ENCODE data around the gene LIPC. TPM values are rescaled to one million over a fixed set of nuclear protein-coding genes. Genes with fewer than 3 reads are reported as not detected.

The LIPC gene
- total and polyA plus RNA-seq, 2 donors = 2.0 to 2.4 TPM

DNA sequence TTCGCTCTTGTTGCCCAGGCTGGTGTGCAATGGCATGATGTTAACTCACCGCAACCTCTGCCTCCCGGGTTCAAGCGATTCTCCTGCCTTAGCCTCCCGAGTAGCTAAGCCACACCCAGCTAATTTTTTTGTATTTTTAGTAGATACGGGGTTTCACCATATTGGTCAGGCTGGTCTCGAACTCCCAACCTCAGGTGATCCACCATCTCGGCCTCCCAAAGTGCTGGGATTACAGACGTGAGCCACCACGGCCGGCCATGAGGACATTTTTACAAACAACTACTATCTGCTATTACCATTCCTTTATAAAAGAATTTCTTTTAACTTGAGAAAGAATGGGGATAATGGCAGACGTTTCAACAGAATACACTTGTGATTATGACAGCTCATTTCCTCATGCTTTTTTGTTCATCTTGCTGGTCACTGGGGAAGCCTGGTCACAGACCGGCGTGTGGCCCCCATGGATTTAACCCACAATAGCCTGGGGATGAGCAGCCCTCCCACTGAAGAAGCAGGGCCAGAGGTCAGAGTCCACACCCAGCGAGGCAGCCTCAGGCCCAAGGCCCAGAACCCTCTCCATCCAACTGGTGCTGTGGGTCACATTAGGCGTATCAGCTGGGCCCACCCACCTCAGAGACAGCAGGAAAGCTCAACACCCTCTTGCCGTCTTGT, 112.0 kb downstream of the LIPC start:
- Histone ChIP-seq H3K36me3 (ENCODE audit: control insufficient read depth in 2 of 2, insufficient read depth in 2 of 2, low read length in 1 of 2) (peaks cover 0 to 3% of the 10 kb centered on the region in 2 donors), H3K9me3 (ENCODE audit: control insufficient read depth in 2 of 2, insufficient read depth in 1 of 2, low read length in 1 of 2) (no peaks in the 10 kb centered on the region), H3K4me3 (ENCODE audit: low read length in 2 of 2) (no peak overlapping the region), H3K27ac (ENCODE audit: low read depth in 1 of 2, low read length in 1 of 2) (no peak overlapping the region), H3K27me3 (ENCODE audit: control insufficient read depth in 2 of 2, insufficient read depth in 1 of 2, low read length in 1 of 2) (no peaks in the 10 kb centered on the region), H3K4me1 (ENCODE audit: control insufficient read depth in 2 of 2, insufficient read depth in 2 of 2, low read length in 2 of 2) (peaks cover 0 to 26% of the 10 kb centered on the region in 2 donors)
- 95% methylated on average over 17 of the region's 17 CpGs for WGBS
- DNase-seq (ENCODE audit: low read depth in 6 of 9, low spot score in 9 of 9) = no peak

DNA sequence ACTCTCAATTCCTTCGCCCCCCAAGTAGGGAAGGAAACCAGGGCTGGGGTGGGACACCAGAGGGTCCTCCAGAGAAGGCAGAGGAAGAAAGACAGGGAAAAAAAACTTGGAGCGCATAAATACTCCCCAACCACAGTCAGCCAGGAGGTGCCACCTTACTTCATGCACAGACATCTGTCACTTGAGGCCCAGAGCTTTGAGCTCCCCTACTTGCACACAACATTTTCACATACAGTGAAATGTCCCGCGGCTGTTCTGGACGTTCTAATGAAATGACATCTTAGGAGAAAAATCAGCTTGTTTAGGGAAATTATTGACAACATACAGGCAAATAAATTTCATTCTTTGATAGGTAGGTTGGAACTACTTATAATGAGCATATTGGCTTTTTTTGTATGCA, 113.0 kb downstream of the LIPC start:
- WGBS = 97% methylated on average over 5 of the region's 5 CpGs
- H3K27ac ChIP-seq (ENCODE audit: low read depth in 1 of 2, low read length in 1 of 2) = no peak overlapping the region
- no peak for DNase-seq (ENCODE audit: low read depth in 6 of 9, low spot score in 9 of 9)

DNA sequence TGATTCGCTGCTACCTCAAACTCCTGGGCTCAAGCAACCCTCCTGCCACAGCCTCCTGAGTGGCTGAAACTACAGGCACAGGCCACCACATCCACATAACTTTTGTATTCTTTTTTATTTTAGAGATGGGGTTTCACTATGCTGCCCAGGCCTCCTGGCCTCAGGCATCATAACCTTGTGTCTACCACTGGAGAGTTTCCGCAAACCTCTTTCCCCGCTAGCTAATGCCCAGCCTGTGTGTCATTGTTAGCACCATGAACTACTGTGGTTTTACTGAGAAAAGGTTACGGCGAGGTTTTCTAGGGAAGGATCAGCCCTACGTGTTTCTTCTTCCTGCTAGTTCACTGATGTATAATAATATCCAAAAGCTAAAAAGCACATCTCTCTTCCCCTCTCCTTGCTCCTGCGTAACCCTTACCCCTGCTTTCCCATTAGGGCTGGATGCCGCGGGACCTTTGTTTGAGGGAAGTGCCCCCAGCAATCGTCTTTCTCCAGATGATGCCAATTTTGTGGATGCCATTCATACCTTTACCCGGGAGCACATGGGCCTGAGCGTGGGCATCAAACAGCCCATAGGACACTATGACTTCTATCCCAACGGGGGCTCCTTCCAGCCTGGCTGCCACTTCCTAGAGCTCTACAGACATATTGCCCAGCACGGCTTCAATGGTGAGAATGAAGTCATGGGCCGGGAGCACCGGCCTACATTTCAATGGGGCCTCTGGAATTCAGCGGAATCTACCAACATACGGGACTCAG, 113.7 kb downstream of the LIPC start:
- Histone ChIP-seq H3K27me3 (ENCODE audit: control insufficient read depth in 2 of 2, insufficient read depth in 1 of 2, low read length in 1 of 2) (no peaks in the 10 kb centered on the region), H3K4me3 (ENCODE audit: low read length in 2 of 2) (no peak overlapping the region), H3K9me3 (ENCODE audit: control insufficient read depth in 2 of 2, insufficient read depth in 1 of 2, low read length in 1 of 2) (no peaks in the 10 kb centered on the region), H3K4me1 (ENCODE audit: control insufficient read depth in 2 of 2, insufficient read depth in 2 of 2, low read length in 2 of 2) (peaks cover 0 to 33% of the 10 kb centered on the region in 2 donors), H3K36me3 (ENCODE audit: control insufficient read depth in 2 of 2, insufficient read depth in 2 of 2, low read length in 1 of 2) (peaks cover 0 to 3% of the 10 kb centered on the region in 2 donors), H3K27ac (ENCODE audit: low read depth in 1 of 2, low read length in 1 of 2) (no peak overlapping the region)
- WGBS = 88% methylated on average over 18 of the region's 18 CpGs
- DNase-seq (ENCODE audit: low read depth in 6 of 9, low spot score in 9 of 9) = no peak

More for the DNA sequence above, 113.0 kb downstream of the LIPC start:
- Histone ChIP-seq H3K9me3 (ENCODE audit: control insufficient read depth in 2 of 2, insufficient read depth in 1 of 2, low read length in 1 of 2) (no peaks in the 10 kb centered on the region), H3K27me3 (ENCODE audit: control insufficient read depth in 2 of 2, insufficient read depth in 1 of 2, low read length in 1 of 2) (no peaks in the 10 kb centered on the region), H3K4me1 (ENCODE audit: control insufficient read depth in 2 of 2, insufficient read depth in 2 of 2, low read length in 2 of 2) (peaks cover 0 to 26% of the 10 kb centered on the region in 2 donors), H3K4me3 (ENCODE audit: low read length in 2 of 2) (no peak overlapping the region), H3K36me3 (ENCODE audit: control insufficient read depth in 2 of 2, insufficient read depth in 2 of 2, low read length in 1 of 2) (peaks cover 0 to 3% of the 10 kb centered on the region in 2 donors)

DNA sequence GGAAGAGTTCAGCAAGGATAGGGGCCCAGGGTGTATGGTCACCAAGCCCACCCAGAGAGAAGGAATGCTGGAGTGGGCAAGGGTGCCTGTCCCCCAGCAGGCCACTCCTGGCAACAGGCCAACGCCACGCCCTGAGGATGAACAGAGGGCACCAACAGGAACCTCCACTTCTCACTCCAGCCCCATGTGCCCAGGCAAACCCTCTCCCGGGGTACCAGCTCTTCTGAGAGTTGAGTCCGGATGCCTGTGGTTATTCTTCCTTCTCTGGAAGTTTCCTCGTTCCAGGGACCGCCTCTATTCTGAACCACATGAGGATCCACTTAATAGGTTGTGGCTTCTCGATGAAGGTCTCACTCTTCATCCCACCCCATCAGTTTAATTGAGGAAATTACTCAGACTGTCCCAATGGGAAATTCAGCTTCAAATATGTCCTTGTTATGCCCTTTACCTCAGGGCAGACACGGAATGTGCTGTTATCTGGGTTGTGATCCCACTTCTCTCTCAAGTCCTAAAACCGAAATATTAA, 114.3 kb downstream of the LIPC start:
- no peak overlapping the region for H3K27ac ChIP-seq (ENCODE audit: low read depth in 1 of 2, low read length in 1 of 2)
- WGBS = 96% methylated on average over 9 of the region's 9 CpGs
- peaks cover 0 to 3% of the 10 kb centered on the region in 2 donors for H3K36me3 ChIP-seq (ENCODE audit: control insufficient read depth in 2 of 2, insufficient read depth in 2 of 2, low read length in 1 of 2)
- H3K4me1 ChIP-seq (ENCODE audit: control insufficient read depth in 2 of 2, insufficient read depth in 2 of 2, low read length in 2 of 2) = peaks cover 3 to 38% of the 10 kb centered on the region in 2 donors
- H3K4me3 ChIP-seq (ENCODE audit: low read length in 2 of 2) = no peak overlapping the region
- no peaks in the 10 kb centered on the region for H3K9me3 ChIP-seq (ENCODE audit: control insufficient read depth in 2 of 2, insufficient read depth in 1 of 2, low read length in 1 of 2)
- no peak for DNase-seq (ENCODE audit: low read depth in 6 of 9, low spot score in 9 of 9)
- no peaks in the 10 kb centered on the region for H3K27me3 ChIP-seq (ENCODE audit: control insufficient read depth in 2 of 2, insufficient read depth in 1 of 2, low read length in 1 of 2)

DNA sequence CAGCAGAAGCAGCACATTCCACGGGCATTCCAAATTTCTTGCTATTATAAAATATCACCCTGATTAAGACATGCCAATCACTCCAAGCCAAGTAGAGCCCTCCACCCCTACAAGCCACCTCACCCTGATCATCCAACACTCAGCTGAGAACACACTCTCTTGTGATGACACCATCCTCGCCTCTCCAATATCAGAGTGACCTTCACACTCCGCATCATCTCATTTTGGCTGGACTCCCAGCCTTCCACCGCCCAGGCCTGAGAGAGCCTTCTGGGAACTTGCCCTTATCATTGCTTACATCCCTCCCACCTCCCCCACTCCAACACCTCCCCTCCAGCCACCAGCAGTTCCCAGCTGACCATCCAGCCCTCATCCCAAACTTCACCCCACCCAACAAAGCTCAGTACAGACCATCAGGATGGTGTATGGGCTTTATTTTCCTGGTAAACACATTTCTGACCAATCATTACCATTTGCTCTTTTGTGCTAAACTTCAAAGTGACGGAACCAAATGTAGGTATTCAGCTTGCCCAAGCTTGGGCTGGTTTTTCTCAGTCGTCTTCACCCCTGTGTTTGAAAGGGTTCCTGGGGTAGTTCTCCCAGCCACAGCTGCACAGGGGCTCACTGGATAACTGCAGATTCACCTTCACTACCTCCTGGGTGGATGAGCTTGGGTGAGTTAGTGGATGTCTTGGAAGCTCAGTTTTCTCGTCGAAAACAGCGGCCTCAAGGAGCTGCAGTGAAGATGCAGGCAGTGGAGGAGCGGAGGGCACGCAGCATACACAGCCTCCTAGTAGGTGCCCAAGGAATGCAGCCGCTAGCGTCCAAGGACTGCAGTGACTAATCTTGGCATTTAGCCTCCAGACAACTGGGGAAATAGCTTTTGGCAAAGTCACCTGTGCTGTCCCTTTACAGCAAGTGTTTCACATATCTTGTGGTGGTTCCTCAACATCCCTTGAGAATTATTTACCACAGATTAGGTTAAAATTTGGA, 115.1 kb downstream of the LIPC start:
- no peak overlapping the region for H3K27ac ChIP-seq (ENCODE audit: low read depth in 1 of 2, low read length in 1 of 2)
- WGBS = 97% methylated on average over 13 of the region's 13 CpGs
- H3K27me3 ChIP-seq (ENCODE audit: control insufficient read depth in 2 of 2, insufficient read depth in 1 of 2, low read length in 1 of 2) = no peaks in the 10 kb centered on the region
- peaks cover 0 to 3% of the 10 kb centered on the region in 2 donors for H3K36me3 ChIP-seq (ENCODE audit: control insufficient read depth in 2 of 2, insufficient read depth in 2 of 2, low read length in 1 of 2)
- H3K4me1 ChIP-seq (ENCODE audit: control insufficient read depth in 2 of 2, insufficient read depth in 2 of 2, low read length in 2 of 2) = peaks cover 11 to 46% of the 10 kb centered on the region in 2 donors
- DNase-seq (ENCODE audit: low read depth in 6 of 9, low spot score in 9 of 9) = no peak
- H3K4me3 ChIP-seq (ENCODE audit: low read length in 2 of 2) = no peak overlapping the region
- no peaks in the 10 kb centered on the region for H3K9me3 ChIP-seq (ENCODE audit: control insufficient read depth in 2 of 2, insufficient read depth in 1 of 2, low read length in 1 of 2)

DNA sequence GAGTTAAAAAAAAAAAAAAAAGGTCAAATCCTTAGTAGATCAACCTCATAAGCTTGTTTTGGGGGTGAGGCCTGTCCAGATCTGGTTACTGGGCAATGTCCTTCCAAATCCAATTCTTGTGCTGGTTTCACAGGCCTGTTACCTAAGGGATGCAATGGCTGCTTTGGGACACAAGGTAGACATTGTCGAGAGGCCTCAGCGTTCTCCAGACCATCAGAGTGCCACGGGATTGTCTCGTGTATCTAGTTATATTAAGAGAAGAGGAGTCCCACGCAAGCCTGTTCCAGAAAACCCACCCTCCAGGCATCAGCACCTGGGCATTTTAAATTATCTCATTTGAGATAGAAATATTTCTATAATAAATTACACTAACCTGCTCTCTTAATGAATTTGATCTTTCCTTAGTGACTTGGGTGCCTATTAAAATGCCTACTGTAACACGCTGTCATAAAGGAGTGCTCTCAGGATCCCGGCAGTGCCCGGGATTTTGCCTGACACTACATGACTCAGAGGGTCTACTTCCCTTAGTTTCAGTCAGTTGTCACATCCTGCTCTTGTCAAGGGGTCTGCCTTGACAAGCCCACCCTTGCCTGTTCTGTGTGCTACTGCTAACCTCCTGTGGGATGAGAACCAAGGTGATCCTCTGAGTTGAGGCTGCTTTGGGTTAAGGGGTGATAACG, 116.0 kb downstream of the LIPC start:
- WGBS = 98% methylated on average over 9 of the region's 9 CpGs
- DNase-seq (ENCODE audit: low read depth in 6 of 9, low spot score in 9 of 9) = no peak
- no peak overlapping the region for H3K4me3 ChIP-seq (ENCODE audit: low read length in 2 of 2)
- peaks cover 19 to 55% of the 10 kb centered on the region in 2 donors for H3K4me1 ChIP-seq (ENCODE audit: control insufficient read depth in 2 of 2, insufficient read depth in 2 of 2, low read length in 2 of 2)
- H3K27me3 ChIP-seq (ENCODE audit: control insufficient read depth in 2 of 2, insufficient read depth in 1 of 2, low read length in 1 of 2) = no peaks in the 10 kb centered on the region
- peaks cover 0 to 3% of the 10 kb centered on the region in 2 donors for H3K36me3 ChIP-seq (ENCODE audit: control insufficient read depth in 2 of 2, insufficient read depth in 2 of 2, low read length in 1 of 2)
- H3K27ac ChIP-seq (ENCODE audit: low read depth in 1 of 2, low read length in 1 of 2) = no peak overlapping the region
- no peaks in the 10 kb centered on the region for H3K9me3 ChIP-seq (ENCODE audit: control insufficient read depth in 2 of 2, insufficient read depth in 1 of 2, low read length in 1 of 2)

DNA sequence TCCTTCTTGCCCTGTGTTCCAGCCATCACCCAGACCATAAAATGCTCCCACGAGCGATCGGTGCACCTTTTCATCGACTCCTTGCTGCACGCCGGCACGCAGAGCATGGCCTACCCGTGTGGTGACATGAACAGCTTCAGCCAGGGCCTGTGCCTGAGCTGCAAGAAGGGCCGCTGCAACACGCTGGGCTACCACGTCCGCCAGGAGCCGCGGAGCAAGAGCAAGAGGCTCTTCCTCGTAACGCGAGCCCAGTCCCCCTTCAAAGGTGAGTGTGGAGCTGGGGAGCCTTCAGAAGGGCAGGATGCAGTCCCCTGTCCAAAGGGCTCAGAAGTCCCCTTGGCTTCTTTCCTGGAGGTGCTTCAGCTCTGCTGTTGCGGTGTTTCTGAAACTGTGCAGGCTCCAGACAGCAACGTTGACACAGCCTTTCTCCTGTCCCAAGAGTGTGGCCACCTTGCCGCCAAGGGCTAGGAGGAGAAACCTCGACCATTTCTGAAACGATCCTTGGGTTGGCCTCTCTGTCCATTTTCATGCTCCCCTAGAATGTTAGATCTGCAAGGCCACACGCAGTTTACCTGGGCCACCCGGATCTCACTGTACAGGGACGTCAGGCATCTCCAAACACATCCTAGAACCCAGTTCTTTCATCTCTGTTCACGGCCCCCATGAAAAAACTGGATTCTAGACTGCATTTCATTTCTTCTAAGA, 116.7 kb downstream of the LIPC start:
- DNase-seq (ENCODE audit: low read depth in 6 of 9, low spot score in 9 of 9) = no peak
- no peak overlapping the region for H3K27ac ChIP-seq (ENCODE audit: low read depth in 1 of 2, low read length in 1 of 2)
- 95% methylated on average over 26 of the region's 26 CpGs for WGBS
- peaks cover 0 to 3% of the 10 kb centered on the region in 2 donors for H3K36me3 ChIP-seq (ENCODE audit: control insufficient read depth in 2 of 2, insufficient read depth in 2 of 2, low read length in 1 of 2)
- H3K27me3 ChIP-seq (ENCODE audit: control insufficient read depth in 2 of 2, insufficient read depth in 1 of 2, low read length in 1 of 2) = no peaks in the 10 kb centered on the region
- H3K4me1 ChIP-seq (ENCODE audit: control insufficient read depth in 2 of 2, insufficient read depth in 2 of 2, low read length in 2 of 2) = peaks cover 25 to 62% of the 10 kb centered on the region in 2 donors
- H3K4me3 ChIP-seq (ENCODE audit: low read length in 2 of 2) = no peak overlapping the region
- H3K9me3 ChIP-seq (ENCODE audit: control insufficient read depth in 2 of 2, insufficient read depth in 1 of 2, low read length in 1 of 2) = no peaks in the 10 kb centered on the region
